ENCODE results near the gene KIAA1328.

Gene KIAA1328

DNA sequence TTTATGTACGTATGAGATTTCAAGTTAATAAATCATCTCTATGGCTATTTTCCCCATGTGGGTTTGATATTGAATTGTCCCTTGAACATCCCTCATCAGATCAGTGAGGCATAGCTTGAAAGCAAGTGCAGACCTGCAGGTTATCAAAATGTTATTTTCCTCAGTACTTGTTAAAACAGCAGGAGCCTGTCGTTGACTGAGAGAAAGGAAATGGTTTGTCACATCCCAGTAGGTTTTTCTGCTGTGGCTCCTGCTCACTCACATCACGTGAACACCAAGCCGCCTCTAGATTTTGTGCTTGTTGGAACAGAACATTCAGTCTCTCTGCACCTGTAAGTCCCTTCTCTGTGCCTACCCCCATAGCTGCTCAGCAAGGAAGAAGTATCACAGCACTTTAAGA is 396.4 kb downstream of the KIAA1328 start:
- H3K4me3 ChIP-seq (ENCODE audit: low read length), result no peak overlapping the region
- no peak for DNase-seq (ENCODE audit: low read depth)
- TF ChIP-seq, protein P1, sequence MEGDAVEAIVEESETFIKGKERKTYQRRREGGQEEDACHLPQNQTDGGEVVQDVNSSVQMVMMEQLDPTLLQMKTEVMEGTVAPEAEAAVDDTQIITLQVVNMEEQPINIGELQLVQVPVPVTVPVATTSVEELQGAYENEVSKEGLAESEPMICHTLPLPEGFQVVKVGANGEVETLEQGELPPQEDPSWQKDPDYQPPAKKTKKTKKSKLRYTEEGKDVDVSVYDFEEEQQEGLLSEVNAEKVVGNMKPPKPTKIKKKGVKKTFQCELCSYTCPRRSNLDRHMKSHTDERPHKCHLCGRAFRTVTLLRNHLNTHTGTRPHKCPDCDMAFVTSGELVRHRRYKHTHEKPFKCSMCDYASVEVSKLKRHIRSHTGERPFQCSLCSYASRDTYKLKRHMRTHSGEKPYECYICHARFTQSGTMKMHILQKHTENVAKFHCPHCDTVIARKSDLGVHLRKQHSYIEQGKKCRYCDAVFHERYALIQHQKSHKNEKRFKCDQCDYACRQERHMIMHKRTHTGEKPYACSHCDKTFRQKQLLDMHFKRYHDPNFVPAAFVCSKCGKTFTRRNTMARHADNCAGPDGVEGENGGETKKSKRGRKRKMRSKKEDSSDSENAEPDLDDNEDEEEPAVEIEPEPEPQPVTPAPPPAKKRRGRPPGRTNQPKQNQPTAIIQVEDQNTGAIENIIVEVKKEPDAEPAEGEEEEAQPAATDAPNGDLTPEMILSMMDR (IDR thresholded peaks at IDR 0.05; ENCODE audit: insufficient read depth, low read depth, low read length, missing control alignments), result no peak

DNA sequence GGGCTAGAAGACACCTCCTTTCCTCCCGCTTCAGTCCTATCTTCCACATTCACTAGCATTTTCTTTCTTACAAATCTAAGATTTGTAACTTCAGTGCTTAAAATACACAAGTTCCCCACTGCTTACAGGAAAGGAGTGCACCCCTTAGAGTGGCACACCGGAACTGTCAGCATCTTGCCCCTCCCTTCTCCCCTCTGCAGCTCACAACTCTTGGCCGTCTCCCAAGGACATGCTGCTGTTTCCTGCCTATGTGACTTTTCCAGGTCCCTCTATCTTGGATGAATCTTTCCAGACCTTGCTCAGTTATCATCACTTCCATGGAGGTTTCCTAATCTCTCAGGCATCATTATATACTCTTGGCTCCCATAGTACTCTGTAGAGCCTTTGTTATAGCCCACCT is 401.8 kb downstream of the KIAA1328 start:
- DNase-seq (ENCODE audit: low read depth), result no peak

DNA sequence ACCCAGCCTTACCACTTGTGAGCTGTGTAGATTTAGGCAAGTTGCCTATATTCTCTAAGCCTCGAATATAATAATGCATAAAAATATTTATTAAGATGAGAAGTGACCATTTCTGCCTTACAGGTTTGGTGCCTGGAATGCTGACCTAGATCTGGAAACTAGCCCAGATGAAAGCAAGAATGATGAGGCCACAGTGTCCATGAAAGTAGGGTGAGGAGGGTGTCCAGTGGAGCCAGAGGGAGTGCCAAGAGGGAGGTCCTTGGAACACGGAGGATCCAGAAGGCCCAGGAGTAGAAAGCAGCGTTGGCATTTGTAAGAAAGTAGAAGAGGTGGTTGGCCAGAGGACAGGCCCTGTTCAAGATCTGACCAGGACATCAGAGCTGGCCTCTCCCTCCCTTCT is 402.3 kb downstream of the KIAA1328 start:
- no peak overlapping the region for H3K4me3 ChIP-seq (ENCODE audit: low read length)
- TF ChIP-seq, protein P1 (IDR thresholded peaks at IDR 0.05; ENCODE audit: insufficient read depth, low read depth, low read length, missing control alignments), result no peak
- DNase-seq (ENCODE audit: low read depth), result no peak

More for the DNA sequence above, 401.8 kb downstream of the KIAA1328 start:
- TF ChIP-seq, protein P1 (IDR thresholded peaks at IDR 0.05; ENCODE audit: insufficient read depth, low read depth, low read length, missing control alignments), result no peak
- no peak overlapping the region for H3K4me3 ChIP-seq (ENCODE audit: low read length)

DNA sequence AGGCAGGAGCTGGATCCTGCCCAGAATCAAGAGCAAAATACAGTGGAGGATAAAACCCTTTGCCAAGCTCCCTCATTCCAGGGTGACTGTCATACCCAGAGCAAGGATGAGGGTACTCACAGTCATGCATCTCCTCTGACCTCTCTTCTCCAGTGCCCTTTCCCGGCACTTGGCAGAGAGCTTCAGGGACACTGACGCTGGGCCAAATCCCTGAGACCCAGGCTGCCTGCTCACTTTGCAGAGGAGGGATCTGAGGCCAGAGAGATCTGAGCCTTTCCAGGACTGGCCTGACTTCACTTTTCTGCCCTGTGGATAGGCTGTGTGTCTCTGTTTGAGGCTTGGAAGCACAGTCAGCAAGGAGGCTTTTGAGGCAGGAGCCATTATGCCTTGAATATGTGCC is 406.7 kb downstream of the KIAA1328 start:
- DNase-seq (ENCODE audit: low read depth), result no peak
- H3K4me3 ChIP-seq (ENCODE audit: low read length), result no peak overlapping the region
- TF ChIP-seq, protein P1 (IDR thresholded peaks at IDR 0.05; ENCODE audit: insufficient read depth, low read depth, low read length, missing control alignments), result no peak

DNA sequence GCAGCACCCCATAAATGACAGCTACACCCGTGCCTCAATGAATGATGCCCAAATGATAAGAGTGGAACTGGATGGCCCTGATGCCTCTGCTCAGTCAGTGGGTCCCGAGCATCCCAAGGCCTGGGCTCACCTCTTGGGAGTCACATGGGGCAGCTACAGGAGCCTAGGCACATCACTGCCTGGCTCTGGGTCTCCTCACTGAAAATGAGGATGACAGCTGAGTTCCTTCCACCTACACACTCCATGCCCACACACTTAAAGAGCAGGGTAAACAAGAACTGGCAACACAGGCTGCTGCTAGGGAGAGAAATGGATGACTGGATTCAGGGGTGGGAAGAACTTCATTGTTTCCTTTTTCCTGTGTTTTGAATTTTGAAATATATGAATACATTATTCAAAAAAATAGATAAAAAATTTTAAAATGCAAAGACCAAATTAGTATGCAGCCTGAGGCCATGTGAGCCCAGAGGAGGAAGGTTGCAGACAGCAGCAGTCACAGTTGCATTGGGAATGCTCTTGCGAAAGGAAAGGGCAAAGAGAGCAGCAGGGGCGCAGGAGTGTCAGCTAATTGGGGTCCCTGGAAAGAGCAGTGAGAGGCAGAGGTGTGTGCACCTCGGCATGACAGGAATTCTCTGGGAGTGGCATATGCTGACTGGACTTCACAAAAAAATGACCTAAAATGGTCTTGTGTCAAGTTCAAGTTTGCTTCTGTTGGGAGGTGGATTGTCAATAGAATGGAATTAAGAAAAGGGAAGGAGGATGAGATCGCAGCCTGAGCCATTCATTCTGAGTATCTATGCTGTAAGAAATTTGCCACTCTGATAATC is 409.6 kb downstream of the KIAA1328 start:
- H3K4me3 ChIP-seq (ENCODE audit: low read length), result no peak overlapping the region
- no peak for DNase-seq (ENCODE audit: low read depth)

DNA sequence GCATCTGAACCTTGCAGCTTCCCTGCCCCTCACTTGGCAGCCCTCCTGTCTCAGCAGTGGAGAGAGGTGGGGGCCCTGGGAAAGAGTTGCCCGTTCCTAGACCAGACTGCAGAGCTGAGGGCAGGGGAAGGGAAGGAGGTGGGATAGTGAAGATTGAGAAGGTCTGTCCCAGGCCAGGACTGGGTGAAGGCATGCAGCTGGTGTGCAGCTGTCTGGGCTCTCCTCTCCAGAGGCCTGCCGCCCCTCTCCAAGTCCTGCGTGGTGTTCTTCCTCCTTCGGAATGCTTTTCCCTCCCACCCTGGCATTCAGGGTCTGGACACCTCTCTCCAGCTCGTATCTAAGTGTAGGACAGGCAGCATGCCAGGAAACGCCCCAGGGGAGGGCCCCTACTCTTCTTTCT is 413.2 kb downstream of the KIAA1328 start:
- TF ChIP-seq, protein P1 (IDR thresholded peaks at IDR 0.05; ENCODE audit: insufficient read depth, low read depth, low read length, missing control alignments), result no peak
- DNase-seq (ENCODE audit: low read depth), result no peak
- H3K4me3 ChIP-seq (ENCODE audit: low read length), result no peak overlapping the region

More for the DNA sequence above, 409.6 kb downstream of the KIAA1328 start:
- TF ChIP-seq, protein P1 (IDR thresholded peaks at IDR 0.05; ENCODE audit: insufficient read depth, low read depth, low read length, missing control alignments), result no peak
